Cerebellar cortex (tissue), 1 donor: Measurements from ENCODE around the gene CAV2.

Experiments used
- DNase-seq: peaks from one replicate; pipeline ENCODE4 v3.0.0-alpha.2; 2015; ENCODE audit warnings: low spot score

CAV2 gene

DNA sequence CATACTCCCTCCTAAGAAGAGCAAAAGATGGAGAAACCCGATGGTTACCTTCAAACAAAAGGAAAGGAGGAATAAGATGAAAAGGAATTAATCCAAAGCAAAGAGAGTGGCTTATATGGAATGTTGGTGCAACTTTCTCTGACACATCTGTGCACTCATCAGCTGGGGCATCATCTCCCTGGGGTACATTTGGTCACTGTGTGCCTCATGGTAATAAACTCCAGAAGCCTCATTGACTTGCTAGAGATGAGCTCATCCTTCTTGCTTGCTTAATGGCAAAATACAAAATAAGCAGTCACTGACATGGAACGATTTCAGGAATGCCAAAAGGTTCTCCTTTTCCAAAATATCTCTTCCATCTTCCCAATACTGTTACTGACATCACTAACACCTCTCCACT lies 47.8 kb downstream of the CAV2 start:
- DNase-seq = no peak

DNA sequence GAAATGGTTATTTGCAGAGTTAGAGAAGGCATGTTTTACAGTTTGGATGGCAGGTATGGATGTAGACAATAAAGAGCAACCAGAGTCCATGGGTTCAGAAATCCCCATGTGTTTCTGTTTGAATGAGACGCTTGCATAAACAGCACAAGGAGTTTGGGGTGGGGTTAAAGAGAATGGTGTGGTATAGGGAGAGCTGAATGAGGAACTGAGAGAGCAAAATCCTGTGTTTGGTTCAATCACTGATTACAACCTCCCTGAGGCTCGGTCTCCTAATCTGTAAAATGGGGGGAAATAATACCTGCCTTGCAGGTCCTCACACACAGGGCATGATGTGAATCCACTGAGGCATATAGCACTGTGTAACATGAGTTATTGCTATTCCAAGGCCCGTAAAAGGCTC lies 49.0 kb downstream of the CAV2 start:
- DNase-seq = no peak

DNA sequence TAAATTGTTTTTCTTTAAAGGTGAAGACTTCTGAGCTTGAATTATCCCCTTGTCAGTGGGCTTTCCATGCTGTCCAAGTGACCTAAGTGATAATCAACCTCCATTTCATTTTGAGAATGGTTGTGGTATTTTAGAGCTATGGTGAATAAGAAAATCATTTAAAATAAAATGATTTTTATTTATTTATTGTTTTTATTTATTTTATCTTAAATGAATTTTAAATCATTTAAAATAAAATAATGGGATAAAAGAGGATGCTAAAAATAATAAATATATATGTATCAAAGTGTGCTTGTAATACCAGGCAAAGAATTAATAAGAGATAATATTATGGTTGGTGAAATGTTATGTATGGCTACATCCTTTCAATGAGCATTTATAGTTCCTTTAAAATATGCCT lies 49.8 kb downstream of the CAV2 start:
- no peak for DNase-seq

DNA sequence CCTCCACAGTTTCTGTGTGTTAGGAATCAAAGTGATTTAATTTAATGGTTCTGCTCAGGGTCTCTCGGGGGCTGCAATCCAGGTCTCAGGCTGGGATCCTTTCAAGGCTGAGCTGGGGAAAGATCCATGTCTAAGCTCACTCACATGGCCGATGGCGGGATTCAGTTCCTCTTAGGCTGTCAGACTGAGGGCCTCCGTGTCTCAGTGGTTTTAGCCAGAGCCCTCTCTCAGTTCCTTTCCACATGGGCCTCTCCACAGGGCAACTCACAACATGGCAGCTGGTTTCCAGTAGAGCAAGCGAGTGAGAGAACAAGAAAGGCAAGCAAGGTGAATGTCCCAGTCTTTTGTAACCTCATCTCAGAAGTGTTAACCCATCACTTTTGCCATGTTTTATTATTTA lies 52.2 kb downstream of the CAV2 start:
- no peak for DNase-seq

DNA sequence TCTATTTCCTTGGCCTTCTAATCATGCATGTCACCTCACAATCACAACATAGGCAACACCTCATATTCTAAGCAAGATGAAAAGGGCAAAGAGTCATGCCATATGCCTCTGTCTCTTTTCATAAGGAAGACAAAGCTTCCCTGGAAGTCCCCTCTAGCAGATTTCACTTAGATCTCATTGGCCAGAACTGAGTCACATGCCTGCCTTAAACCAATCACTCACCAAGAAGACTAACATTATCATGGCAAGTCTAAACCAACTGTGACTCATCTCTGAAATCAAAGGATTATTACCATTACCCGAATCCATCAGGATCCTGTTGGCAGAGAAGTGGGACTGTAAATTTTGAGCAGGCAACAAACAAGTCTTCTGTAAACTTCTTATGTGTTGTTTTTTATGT lies 53.1 kb downstream of the CAV2 start:
- DNase-seq = no peak

DNA sequence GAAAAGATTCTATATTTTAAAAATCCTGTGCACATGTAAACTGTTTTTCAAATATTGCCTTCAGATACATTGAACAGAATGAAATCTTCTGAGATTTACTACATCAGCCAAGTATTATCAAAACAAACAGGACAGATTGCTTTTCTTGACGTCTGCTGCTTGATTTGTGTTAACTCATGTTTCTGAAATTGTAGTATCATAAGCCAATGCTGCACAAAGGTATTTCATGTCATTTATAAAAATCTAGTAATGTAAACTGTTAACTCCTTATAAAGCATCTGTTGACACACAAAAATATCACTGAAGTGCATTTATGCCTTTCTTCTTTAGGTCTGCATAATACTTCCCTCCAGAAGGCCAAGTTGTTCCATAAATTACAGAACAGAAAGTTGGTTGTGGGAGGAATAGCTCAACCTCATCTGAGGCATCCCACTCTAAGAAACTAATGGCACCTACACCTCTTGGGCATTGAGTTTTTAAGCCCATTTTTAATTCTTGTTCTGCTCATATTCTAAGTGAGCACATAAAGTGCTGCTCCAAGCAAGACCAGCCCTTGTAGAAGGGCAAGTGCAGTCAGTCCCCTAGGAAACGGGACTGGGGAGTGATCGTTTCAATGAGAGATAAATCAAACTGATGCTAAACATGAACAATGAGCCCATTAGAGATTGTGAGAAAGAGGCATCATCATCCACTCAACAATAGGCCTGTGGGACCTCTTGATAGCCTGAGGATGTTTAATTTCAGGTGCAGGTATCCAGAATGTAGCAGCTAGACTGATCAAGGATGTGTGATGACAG lies 53.8 kb downstream of the CAV2 start:
- no peak for DNase-seq

DNA sequence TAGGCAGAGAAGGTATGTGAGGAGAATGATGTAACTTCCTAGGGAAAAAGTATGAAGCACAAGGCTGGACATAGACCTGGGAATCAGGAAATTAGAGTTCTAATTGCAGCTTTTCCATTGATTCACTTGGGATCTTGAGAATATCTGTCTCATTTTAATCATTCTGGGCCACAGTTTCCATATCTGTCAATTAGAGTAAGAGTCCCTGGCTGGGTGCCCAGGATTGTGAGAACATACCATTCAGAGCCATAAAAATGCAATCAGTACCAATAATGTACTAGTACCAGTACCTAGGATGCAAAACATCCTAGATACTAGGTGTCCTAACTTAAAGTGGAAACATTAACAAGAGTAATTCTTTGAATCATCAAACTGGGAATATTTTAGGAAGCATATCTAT lies 54.9 kb downstream of the CAV2 start:
- DNase-seq = no peak

DNA sequence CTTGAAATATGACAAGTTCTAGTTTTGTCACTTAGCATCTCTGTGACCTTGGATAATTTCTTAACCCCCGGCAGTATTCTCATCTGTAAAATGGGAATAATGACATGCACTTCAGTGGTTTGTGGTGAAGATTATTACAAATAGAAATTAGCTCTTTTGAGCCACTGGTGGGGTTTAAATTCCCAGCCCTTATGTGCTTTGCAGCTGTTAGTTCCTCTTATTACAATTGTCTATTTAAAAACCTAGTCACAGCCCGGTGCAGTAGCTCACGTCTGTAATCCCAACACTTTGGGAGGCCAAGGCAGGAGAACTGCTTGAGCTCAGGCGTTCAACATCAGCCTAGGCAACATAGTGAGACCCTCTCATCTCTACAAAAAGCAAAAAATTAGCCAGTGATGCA lies 55.4 kb downstream of the CAV2 start:
- no peak for DNase-seq

DNA sequence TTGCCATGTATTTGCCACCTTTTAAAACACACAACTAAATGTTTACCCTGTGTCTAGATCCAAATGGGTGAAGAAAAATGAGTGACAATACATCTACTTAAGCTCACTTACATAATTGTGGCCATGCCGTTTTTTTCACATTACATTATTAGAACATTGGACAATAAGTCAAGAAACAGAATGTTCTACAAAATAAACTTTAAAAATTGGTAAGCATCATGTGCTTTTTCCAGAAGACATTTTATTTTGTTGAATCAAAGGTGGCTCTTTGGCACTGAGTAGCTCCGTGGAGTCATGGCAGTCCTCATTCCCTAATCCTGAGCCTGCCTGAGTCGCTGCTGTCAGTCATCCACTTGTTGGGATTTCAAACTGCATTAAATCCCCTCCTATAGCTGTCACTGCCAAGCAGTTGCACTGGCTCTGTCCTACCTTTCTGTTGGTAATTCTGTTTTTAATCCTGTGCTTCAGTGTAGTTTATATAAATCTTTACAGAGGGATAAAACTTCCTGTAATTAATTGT lies 57.6 kb downstream of the CAV2 start:
- DNase-seq = no peak

DNA sequence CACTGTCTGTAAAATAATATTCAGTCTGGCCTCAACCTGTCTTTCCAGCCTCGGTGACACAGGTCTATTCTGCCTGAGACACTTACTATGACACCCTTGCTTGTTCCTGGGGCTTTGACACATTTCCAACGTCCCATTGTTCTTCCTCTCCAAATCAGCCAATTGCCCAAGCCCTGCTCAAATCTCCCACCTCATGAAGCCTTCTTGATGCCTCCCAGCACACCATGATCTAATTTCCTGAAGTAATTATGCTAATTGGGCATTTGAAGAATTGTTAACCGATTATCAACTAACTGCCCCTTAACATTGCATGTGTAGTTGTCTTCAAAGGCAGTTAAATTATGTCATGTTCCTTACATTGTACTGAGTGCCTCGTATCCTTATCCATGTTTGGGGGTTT lies 58.4 kb downstream of the CAV2 start:
- no peak for DNase-seq
